Stimulated activated CD4-positive, alpha-beta T cell treated with anti-CD3 and anti-CD28 coated beads, Interleukin-15, amount 100 ng/mL, for 1 hour (primary cell): Measurements from ENCODE around the gene ATF1.

ENCODE experiments used
- DNase-seq, 2 donors: peaks; one replicate each; pipeline ENCODE4 v3.0.0-alpha.2; 2020; ENCODE audit warnings: low read depth in 1 of 2, low spot score in 1 of 2

The ATF1 gene

DNA sequence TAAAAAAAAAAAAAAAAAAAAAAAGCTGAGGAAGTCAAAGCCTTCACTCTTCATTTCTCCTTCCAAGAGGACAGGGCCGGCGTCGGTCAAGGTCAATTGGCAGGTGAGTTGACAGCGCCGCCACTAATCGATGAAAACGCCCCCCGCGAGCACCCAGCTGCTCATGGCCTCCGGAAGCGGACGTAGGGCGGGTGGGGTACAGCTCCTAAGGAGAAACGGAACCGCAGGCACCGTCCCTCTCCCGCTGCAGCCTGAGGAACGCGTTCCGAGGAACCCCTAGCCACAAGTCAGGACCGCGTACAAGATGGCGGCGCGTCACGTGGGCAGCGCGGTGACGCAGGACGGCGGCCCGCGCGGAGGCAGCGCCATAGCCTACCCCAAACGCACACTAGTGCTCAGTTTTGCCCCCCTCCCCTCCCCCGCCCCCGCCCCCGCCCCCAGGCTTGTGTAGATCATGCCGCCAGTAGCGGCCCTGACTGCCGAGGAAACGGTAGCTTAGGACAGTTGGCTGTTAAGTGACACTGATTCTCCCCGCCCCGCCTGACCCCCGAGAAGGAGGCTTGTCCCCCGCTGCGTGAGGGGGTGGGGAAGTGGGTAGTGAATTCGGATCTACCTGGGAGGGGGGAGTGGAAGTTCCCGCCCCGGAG is at the start of gene ATF1:
TSS of gene ATF1 (plus strand) at position 463 of the 647 bp plus-strand sequence. CDS start 16,045 bp downstream, outside the sequence.
- peak; percentile 77 to 81 for DNase-seq

GRCh38 chr12:50715174-50715573 is 48.7 kb upstream of the ATF1 start:
- no peak for DNase-seq

DNA sequence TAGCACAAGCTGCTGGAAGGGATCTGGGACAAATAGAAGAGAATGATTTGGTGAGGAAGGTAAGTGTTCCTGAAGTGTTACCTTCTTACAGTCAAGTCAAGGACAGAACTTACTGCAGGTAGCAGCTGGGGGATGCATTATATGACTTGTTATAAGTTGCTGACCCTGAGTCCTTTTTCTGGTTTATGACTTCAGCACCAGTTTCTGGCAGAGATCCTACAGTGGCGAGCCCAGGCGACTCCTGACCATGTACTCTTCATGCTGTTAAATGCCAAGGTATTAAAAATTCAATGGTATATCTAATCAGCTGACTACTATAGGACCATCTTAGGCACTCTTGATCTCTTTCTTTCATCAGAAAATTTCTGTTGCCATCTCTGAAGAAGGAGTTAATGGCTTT is 45.1 kb upstream of the ATF1 start:
- DNase-seq: no peak

DNA sequence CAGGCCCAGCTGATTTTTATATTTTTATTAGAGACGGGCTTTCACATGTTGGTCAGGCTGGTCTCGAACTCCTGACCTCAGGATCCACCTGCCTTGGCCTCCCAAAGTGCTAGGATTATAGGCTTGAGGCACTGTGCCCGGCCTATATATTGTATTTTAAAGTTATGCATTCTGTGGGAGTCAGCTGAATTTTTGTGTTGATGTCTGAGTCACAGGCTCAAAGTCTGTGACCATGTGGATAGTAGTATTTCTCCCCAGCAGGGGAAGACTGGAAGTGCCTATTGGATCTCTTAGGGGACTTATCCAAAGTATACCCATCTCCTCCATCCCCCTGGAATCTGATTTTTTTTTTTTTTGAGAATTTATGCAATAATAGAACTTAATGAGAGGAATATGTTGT is 43.8 kb upstream of the ATF1 start:
- DNase-seq: no peak

GRCh38 chr12:50720501-50720900 is 43.4 kb upstream of the ATF1 start:
- no peak for DNase-seq

DNA sequence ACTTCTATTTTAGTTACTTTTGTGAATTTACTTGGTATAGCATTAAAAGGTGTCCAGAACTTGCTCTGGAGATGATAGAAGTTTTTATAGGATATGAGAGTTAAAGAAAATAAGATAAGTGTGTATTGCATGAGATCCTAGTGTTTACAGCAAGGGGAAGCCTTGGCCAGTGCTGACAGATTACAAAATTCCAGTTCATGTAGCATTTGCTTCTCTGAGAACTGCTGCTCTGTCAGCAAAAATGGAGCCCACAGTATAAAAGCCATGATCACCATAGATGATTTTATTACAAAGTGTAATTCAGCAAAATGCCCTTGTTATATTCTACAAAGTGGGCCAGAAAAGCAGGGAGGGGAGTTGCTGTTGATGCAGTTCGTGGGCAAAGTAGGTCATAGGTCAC is 40.0 kb upstream of the ATF1 start:
- DNase-seq: no peak

GRCh38 chr12:50725011-50725942 is 38.6 kb upstream of the ATF1 start:
- DNase-seq: no peak

GRCh38 chr12:50727466-50727865 is 36.4 kb upstream of the ATF1 start:
- DNase-seq: no peak

- DNase-seq: no peak
Observed at GRCh38 chr12:50728417-50728816, 35.5 kb upstream of the ATF1 start.

GRCh38 chr12:50728841-50729240 is 35.1 kb upstream of the ATF1 start:
- DNase-seq: no peak

DNA sequence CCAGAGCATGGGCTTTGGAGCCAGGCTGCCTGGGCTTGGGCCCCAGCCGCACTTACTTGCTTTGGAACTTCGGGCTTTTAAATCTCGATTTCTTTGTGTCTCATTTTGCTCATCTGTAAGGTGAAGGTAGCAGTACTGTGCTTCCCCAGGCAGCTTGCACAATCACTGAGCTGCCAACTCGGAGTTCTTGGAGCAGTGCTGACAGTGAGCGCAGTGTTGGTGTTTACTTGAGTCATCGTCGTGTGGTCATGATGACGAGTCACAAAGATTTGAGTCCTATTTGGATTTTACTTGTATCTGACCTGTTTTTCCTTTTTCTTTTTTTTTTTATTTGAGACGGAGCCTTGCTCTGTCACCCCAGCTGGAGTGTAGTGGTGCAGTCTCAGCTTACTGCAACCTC is 31.3 kb upstream of the ATF1 start:
- no peak for DNase-seq

DNA sequence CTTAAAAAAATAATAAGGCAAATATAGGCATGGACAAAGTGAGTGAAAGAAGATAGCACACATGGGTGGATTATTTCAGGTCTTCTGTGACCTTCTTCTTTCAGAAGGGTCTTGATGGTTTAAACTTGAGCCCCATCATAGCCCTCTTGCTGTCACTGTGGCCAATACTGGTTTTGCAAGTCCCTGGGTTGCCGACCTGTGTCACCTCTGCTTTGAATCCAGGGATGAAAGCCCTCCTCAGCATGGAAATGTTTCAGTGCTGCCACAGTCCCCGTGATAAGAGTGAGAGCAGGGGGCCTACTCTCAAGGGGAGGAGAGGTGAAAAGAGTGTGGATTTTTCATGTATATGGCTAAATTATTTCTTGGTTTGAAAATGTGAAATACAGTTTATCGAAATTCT is 30.2 kb upstream of the ATF1 start:
- DNase-seq: no peak

DNA sequence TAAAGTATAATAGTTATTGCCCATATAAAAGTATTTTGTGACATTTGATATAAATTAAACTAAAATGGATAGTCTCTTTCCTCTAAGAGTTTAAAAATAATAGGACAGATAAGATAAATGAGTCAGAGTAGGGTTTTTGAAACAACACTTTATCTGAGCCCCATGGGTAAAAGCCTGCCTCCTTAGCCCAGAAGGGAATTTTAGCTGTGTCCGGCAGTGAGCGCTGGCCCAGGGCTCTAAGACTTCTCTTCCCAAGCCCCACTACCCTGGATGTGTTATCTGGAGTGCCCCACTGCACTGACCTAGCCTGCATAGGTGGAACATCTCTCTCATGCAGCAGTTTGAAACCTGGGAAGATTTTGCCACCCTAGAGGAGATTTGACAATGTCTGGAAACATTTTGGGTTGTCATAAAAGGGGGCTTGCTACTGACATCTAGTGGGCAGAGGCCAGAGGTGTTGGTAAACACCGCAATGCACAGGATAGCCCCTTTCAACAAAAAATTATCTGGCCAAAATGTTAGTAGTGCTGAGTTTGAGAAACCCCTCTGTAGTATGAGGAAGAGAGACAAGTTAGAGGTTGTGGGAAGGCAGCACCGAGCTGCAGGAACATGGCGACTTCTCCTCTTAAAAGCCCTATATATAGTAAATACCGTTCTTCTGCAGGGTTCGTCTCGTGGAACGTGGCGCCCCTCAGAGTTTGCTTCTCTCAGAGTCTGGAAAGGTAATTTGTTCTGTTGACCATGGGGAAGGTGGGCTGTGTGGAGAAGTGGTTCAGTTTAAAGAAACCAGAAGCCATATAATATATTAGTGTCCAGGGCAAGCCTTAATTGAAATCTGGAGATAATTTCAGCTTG is 29.3 kb upstream of the ATF1 start:
- no peak for DNase-seq

DNA sequence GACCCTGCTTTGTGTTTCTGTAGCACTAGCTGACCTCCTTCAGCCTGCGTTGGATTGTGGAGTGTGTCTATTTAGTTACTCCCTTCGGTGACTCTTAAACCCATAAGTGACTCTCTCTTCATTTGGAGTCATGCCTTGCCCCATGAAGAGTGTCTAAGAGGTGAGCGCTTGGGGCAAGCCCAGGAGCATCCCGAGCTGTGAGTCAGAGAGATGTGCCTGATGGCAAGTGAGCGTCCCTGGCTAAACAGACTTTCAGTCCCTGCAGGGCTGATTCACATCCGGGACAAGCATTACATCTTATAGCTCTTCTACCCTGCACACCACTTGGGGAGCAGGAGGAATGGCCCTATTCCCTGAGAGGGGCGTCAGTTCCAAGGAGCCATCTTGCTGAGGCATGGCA is 24.3 kb upstream of the ATF1 start:
- no peak for DNase-seq

- DNase-seq: no peak
Observed at GRCh38 chr12:50740307-50740706, 23.6 kb upstream of the ATF1 start.

- no peak for DNase-seq
Observed at GRCh38 chr12:50742776-50743175, 21.1 kb upstream of the ATF1 start.

GRCh38 chr12:50745861-50746260 is 18.0 kb upstream of the ATF1 start:
- DNase-seq: no peak

DNA sequence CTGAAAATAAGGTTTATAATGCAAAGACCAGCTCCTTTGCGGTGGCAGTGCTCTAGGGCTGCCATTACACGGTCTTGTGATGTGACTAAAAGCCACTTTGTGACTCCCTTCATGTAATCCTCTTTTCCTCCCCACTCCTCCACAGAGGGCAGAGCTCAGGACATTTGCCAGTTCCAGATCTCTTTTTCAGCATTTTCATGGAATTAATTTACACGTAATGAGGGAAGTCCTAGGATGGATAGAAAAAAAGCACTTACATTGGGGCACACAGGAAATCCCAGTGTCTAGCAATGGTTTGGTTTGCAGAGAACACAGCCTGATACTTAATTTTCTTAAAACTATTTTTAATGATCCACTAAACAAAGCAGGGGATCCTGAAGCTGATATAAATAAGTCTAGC is 17.5 kb upstream of the ATF1 start:
- DNase-seq: no peak

- DNase-seq: no peak
Observed at GRCh38 chr12:50747817-50748216, 16.1 kb upstream of the ATF1 start.

- no peak for DNase-seq
Observed at GRCh38 chr12:50749459-50749882, 14.4 kb upstream of the ATF1 start.

GRCh38 chr12:50750366-50750765 is 13.5 kb upstream of the ATF1 start:
- no peak for DNase-seq
